Measurements from ENCODE around the gene RNF8. TPM values are rescaled to one million over a fixed set of nuclear protein-coding genes. Genes with fewer than 3 reads are reported as not detected.

RNF8 gene
- total RNA-seq, 1 experiment from 2014 or later: 35.9 TPM

Other genes starting within 250 kb of the RNF8 start
- 64.7 to 81.2 TPM (median 78.1 TPM) in 3 replicates for gene PIM1, start 183.8 kb upstream of the RNF8 start, total RNA-seq (2021)
- gene TBC1D22B, start 96.2 kb upstream of the RNF8 start, total RNA-seq (2021): 16.4 to 18.7 TPM (median 16.7 TPM) in 3 replicates
- gene TMEM217, start 95.8 kb upstream of the RNF8 start, total RNA-seq (2021): 0.55 to 0.99 TPM (median 0.61 TPM) in 3 replicates
- gene CMTR1, start 79.2 kb downstream of the RNF8 start, total RNA-seq (2021): 33.3 to 38.6 TPM (median 35.8 TPM) in 3 replicates
- 19.1 to 21.6 TPM (median 19.9 TPM) in 3 replicates for gene CCDC167, start 145.9 kb downstream of the RNF8 start, total RNA-seq (2021)

Data from WTC11 (cell line).